MM.1S (cell line): ENCODE measurements around the gene INSL4.
A peak's percentile ranks its signal among the peaks of the same experiment; 100 is the strongest.

ENCODE experiments used
- DNase-seq: peaks from one replicate; pipeline ENCODE4 v3.0.0-alpha.2; 2015
- H2AFZ ChIP-seq: fragments of 300-600 bp; sonication (generic); 2 replicates; pipeline ENCODE4 v1.6.0; 2016; ENCODE audit warnings: antibody characterized with exemption, low read length
- H3F3A ChIP-seq: fragments of 300-600 bp; sonication (generic); 2 replicates; pipeline ENCODE4 v1.6.1; 2016; ENCODE audit warnings: mild to moderate bottlenecking, antibody characterized with exemption, low read length, moderate library complexity, mixed read lengths; ENCODE audit not compliant: insufficient read depth
- H3K27ac ChIP-seq: fragments of 300-600 bp; sonication (generic); 2 replicates; pipeline ENCODE4 v1.5.1; 2016; ENCODE audit warnings: mild to moderate bottlenecking, low read length
- H3K27me3 ChIP-seq: fragments of 300-600 bp; sonication (generic); replicated peaks from 2 replicates; pipeline ENCODE4 v1.6.0; 2016; ENCODE audit warnings: low read length; ENCODE audit not compliant: insufficient read depth
- H3K36me3 ChIP-seq: fragments of 300-600 bp; sonication (generic); replicated peaks from 2 replicates; pipeline ENCODE4 v1.6.1; 2016; ENCODE audit warnings: mild to moderate bottlenecking, low read length, mixed read lengths; ENCODE audit not compliant: insufficient read depth
- H3K4me1 ChIP-seq: fragments of 300-600 bp; sonication (generic); 2 replicates; pipeline ENCODE4 v1.6.1; 2016; ENCODE audit warnings: low read length, mixed read lengths
- H3K4me2 ChIP-seq: fragments of 300-600 bp; sonication (generic); 2 replicates; pipeline ENCODE4 v1.6.0; 2016; ENCODE audit warnings: low read depth, low read length
- H3K4me3 ChIP-seq: fragments of 300-600 bp; sonication (generic); 2 replicates; pipeline ENCODE4 v1.5.1; 2016; ENCODE audit warnings: low read length, mixed read lengths
- H3K79me2 ChIP-seq: fragments of 300-600 bp; sonication (generic); 2 replicates; pipeline ENCODE4 v1.6.1; 2016; ENCODE audit warnings: mixed run types, low read length, mixed read lengths
- H3K9ac ChIP-seq: fragments of 300-600 bp; sonication (generic); 2 replicates; pipeline ENCODE4 v1.6.1; 2016; ENCODE audit warnings: low read length, mixed read lengths
- H3K9me2 ChIP-seq: fragments of 300-600 bp; sonication (generic); replicated peaks from 2 replicates; pipeline ENCODE4 v1.6.1; 2016; ENCODE audit warnings: mild to moderate bottlenecking, low read length, mixed read lengths; ENCODE audit not compliant: insufficient read depth
- H3K9me3 ChIP-seq: fragments of 300-600 bp; sonication (generic); replicated peaks from 2 replicates; pipeline ENCODE4 v1.6.1; 2016; ENCODE audit warnings: mild to moderate bottlenecking, low read length, mixed read lengths; ENCODE audit not compliant: insufficient read depth
- H4K20me1 ChIP-seq: fragments of 300-600 bp; sonication (generic); 2 replicates; pipeline ENCODE4 v1.6.1; 2016; ENCODE audit warnings: mild to moderate bottlenecking, low read length, moderate library complexity, mixed read lengths; ENCODE audit not compliant: insufficient read depth
- CTCF ChIP-seq: fragments of 300-600 bp; sonication (generic); IDR thresholded peaks from 2 replicates; pipeline ENCODE4 v1.5.1; 2016; ENCODE audit warnings: antibody characterized with exemption, low read length, mixed read lengths
- EZH2 ChIP-seq: fragments of 300-600 bp; sonication (generic); optimal IDR thresholded peaks from 2 replicates; pipeline ENCODE3; 2017; ENCODE audit warnings: low read depth, mild to moderate bottlenecking, antibody characterized with exemption, low read length, mixed read lengths
- EZH2phosphoT487 ChIP-seq: fragments of 300-600 bp; sonication (generic); IDR thresholded peaks from 2 replicates; pipeline ENCODE4 v1.6.1; 2018; ENCODE audit warnings: antibody characterized with exemption, low read length

INSL4 gene

GRCh38 chr9:5263351-5264218 lies 32.4 kb downstream of the INSL4 start:
- Histone ChIP-seq H3K4me1 (peaks cover 25% of the 10 kb centered on the region), H3K9me2 (no peaks in the 10 kb centered on the region), H3K4me2 (peak overlapping the region; percentile 70), H3K27ac (peak overlapping the region; percentile 13; the same call in 1 of the 2 replicates), H3K27me3 (no peaks in the 10 kb centered on the region), H3K4me3 (peak overlapping the region; percentile 29; the same call in 1 of the 2 replicates), H3K9me3 (no peaks in the 10 kb centered on the region), H3K36me3 (no peaks in the 10 kb centered on the region), H3K79me2 (no peaks in the 10 kb centered on the region), H3F3A (peaks cover 2% of the 10 kb centered on the region; the same call in 1 of the 2 replicates), H4K20me1 (no peaks in the 10 kb centered on the region), H3K9ac (no peak overlapping the region; the same call in 1 of the 2 replicates), H2AFZ (peak overlapping the region; percentile 73)
- peak; percentile 73 for DNase-seq
- no peak for TF ChIP-seq EZH2
- peak; percentile 44 for TF ChIP-seq CTCF
- no peak for TF ChIP-seq EZH2phosphoT487

- Histone ChIP-seq H3K36me3 (no peaks in the 10 kb centered on the region), H3K9ac (no peak overlapping the region; the same call in 1 of the 2 replicates), H4K20me1 (no peaks in the 10 kb centered on the region), H3K9me2 (no peaks in the 10 kb centered on the region), H3K4me2 (peak overlapping the region; percentile 70), H3K27me3 (no peaks in the 10 kb centered on the region), H3K4me3 (peak overlapping the region; percentile 29; the same call in 1 of the 2 replicates), H3F3A (peaks cover 8% of the 10 kb centered on the region), H3K79me2 (no peaks in the 10 kb centered on the region), H3K27ac (peak overlapping the region; percentile 13; the same call in 1 of the 2 replicates), H2AFZ (peak overlapping the region; percentile 73), H3K9me3 (no peaks in the 10 kb centered on the region), H3K4me1 (peaks cover 31% of the 10 kb centered on the region)
- DNase-seq = peak; percentile 27
- TF ChIP-seq EZH2phosphoT487 (no peak), CTCF (no peak), EZH2 (no peak)
Measured at GRCh38 chr9:5264219-5264595, 33.0 kb downstream of the INSL4 start.

- H3K9ac ChIP-seq = no peak overlapping the region
- H3K79me2 ChIP-seq = no peaks in the 10 kb centered on the region
- TF ChIP-seq CTCF (peak; percentile 19; the same call in 1 of the 2 replicates), EZH2phosphoT487 (no peak)
- no peak overlapping the region for H3K4me2 ChIP-seq
- H4K20me1 ChIP-seq = no peaks in the 10 kb centered on the region
- no peaks in the 10 kb centered on the region for H3K36me3 ChIP-seq
- H2AFZ ChIP-seq = no peak overlapping the region
- H3K27ac ChIP-seq = no peak overlapping the region
- H3K9me3 ChIP-seq = no peaks in the 10 kb centered on the region
- DNase-seq = no peak
- no peaks in the 10 kb centered on the region for H3K9me2 ChIP-seq
- no peak overlapping the region for H3K4me3 ChIP-seq
- peaks cover 14% of the 10 kb centered on the region for H3F3A ChIP-seq
- H3K4me1 ChIP-seq = peaks cover 40% of the 10 kb centered on the region
- no peaks in the 10 kb centered on the region for H3K27me3 ChIP-seq
Measured at GRCh38 chr9:5265939-5266338, 34.7 kb downstream of the INSL4 start.
